DND-41 (cell line): ENCODE data around the gene RBM20.

Experiments used
- ATAC-seq: fragments of 200-7000 bp; cut with Tn5 transposase; 3 replicates; pipeline ENCODE4 v1.9.1; 2021; ENCODE audit warnings: low read depth; ENCODE audit not compliant: insufficient read depth
- DNase-seq: peaks from one replicate; pipeline ENCODE4 v3.0.0-alpha.2; 2020
- H2AFZ ChIP-seq: 2 replicates; pipeline ENCODE4 v1.6.0; 2012; ENCODE audit warnings: low read depth, low read length
- H3K27ac ChIP-seq: 2 replicates; pipeline ENCODE4 v1.5.1; 2012; ENCODE audit warnings: low read length, inconsistent platforms
- H3K27me3 ChIP-seq: fragments of 200-600 bp; sonication (generic); 2 replicates; pipeline ENCODE4 v1.6.0; 2012; ENCODE audit warnings: low read length, mild to moderate bottlenecking, inconsistent platforms; ENCODE audit not compliant: insufficient read depth, poor library complexity
- H3K36me3 ChIP-seq: 2 replicates; pipeline ENCODE4 v1.5.1; 2012; ENCODE audit warnings: low read length, inconsistent platforms; ENCODE audit not compliant: insufficient read depth
- H3K4me1 ChIP-seq: 2 replicates; pipeline ENCODE4 v1.5.1; 2012; ENCODE audit warnings: mild to moderate bottlenecking, low read length; ENCODE audit not compliant: insufficient read depth
- H3K4me2 ChIP-seq: 2 replicates; pipeline ENCODE4 v1.6.0; 2012; ENCODE audit warnings: mild to moderate bottlenecking, moderate library complexity, low read length, inconsistent platforms; ENCODE audit not compliant: insufficient read depth
- H3K4me3 ChIP-seq, 2 experiments: fragments of 200-600 bp in 1 of 2; shearing (Covaris generic) in 1 of 2; 2 replicates each; pipeline ENCODE4 v1.5.1; 2012 to 2016; ENCODE audit warnings: inconsistent platforms in 2 of 2, low read length in 2 of 2, mild to moderate bottlenecking in 2 of 2, low read depth in 1 of 2, moderate library complexity in 1 of 2
- H3K79me2 ChIP-seq: 2 replicates; pipeline ENCODE4 v1.6.0; 2012; ENCODE audit warnings: low read length, inconsistent platforms; ENCODE audit not compliant: insufficient read depth
- H3K9ac ChIP-seq: 2 replicates; pipeline ENCODE4 v1.6.0; 2012; ENCODE audit warnings: low read depth, mild to moderate bottlenecking, inconsistent platforms, low read length, moderate library complexity
- H3K9me3 ChIP-seq: 2 replicates; pipeline ENCODE4 v1.5.1; 2012; ENCODE audit warnings: low read length, moderate library complexity, mild to moderate bottlenecking, inconsistent platforms; ENCODE audit not compliant: insufficient read depth, severe bottlenecking
- H4K20me1 ChIP-seq: 2 replicates; pipeline ENCODE4 v1.6.0; 2012; ENCODE audit warnings: low read length; ENCODE audit not compliant: insufficient read depth
- EZH2 ChIP-seq: IDR thresholded peaks from 3 replicates; pipeline ENCODE4 v1.6.1; 2012; ENCODE audit warnings: borderline replicate concordance, low read depth, mild to moderate bottlenecking, moderate library complexity, low read length, inconsistent platforms; ENCODE audit not compliant: severe bottlenecking
- TF ChIP-seq, protein P1 (sequence below): IDR thresholded peaks from 2 replicates; pipeline ENCODE4 v1.5.1; 2012; ENCODE audit warnings: borderline replicate concordance, low read length, moderate library complexity, mild to moderate bottlenecking; ENCODE audit not compliant: poor library complexity, severe bottlenecking; ENCODE audit errors: extremely low read depth

The RBM20 gene

DNA sequence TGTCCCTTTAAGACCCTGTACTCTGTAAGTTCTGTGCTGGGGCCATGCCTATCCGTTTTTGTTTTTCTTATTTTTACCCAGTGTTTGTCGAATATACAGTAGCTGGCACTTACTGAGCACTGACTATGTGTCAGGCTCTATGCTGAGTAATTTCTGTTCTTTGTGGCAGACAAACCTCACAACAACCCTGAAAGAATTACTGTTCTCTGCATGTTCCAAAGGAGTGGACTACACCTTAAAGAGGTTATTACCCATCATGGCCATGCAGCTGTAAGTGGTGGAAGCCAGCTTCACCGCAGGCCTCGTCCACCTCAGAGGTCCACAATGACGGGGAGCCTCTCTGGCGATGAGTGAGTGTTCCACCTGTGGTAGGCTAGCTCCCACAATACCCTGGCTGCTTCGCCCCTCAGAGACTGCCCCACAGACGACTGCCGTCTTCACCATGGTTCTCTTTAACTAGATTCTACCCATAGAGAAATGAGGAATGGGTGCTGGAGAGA, 30.1 kb upstream of the RBM20 start:
- no peaks in the 10 kb centered on the region for H3K4me1 ChIP-seq

DNA sequence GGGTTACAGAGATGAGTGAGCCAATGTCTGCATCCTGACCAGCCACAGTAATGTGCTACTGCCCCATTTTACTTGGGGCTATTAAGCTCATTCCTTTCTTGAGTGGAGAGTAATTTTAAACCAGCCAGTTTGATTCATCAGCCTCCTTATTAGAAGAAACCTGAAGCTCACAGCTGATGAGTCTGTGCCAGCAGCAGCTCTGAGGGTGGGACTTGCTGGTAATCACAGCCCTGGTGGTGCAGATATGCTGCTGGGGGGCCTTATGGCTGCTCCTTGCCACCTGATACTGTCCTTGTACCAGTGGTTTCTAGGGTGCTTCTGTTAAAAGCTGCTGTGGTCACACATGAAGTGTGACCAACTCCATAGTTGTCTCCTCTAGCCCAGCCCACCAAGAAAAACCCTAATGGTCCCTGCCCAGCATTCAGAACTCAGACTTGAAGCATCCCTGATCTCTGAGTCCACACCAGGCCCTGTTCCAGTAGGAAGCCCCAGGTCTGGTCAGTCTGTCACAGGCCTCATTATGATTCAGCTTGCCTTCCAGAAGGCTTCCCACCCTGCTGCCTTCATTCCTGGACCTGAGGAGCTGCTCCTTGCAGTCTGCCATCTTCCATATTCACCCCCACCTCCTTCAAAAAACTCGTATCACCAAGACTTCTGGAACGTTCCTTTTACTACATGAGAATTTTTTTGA, 28.9 kb upstream of the RBM20 start:
- Histone ChIP-seq H4K20me1 (no peaks in the 10 kb centered on the region), H3K27ac (no peak overlapping the region), H3K4me1 (no peaks in the 10 kb centered on the region), H3K36me3 (no peaks in the 10 kb centered on the region), H3K27me3 (no peaks in the 10 kb centered on the region), H3K79me2 (no peaks in the 10 kb centered on the region), H2AFZ (no peak overlapping the region), H3K4me3 (no peak overlapping the region), H3K4me2 (no peak overlapping the region), H3K9me3 (no peaks in the 10 kb centered on the region), H3K9ac (no peak overlapping the region)
- no peak for TF ChIP-seq EZH2
- DNase-seq, result no peak
- no peak for ATAC-seq

More for the DNA sequence above, 30.1 kb upstream of the RBM20 start:
- no peak for TF ChIP-seq EZH2
- TF ChIP-seq, protein P1, sequence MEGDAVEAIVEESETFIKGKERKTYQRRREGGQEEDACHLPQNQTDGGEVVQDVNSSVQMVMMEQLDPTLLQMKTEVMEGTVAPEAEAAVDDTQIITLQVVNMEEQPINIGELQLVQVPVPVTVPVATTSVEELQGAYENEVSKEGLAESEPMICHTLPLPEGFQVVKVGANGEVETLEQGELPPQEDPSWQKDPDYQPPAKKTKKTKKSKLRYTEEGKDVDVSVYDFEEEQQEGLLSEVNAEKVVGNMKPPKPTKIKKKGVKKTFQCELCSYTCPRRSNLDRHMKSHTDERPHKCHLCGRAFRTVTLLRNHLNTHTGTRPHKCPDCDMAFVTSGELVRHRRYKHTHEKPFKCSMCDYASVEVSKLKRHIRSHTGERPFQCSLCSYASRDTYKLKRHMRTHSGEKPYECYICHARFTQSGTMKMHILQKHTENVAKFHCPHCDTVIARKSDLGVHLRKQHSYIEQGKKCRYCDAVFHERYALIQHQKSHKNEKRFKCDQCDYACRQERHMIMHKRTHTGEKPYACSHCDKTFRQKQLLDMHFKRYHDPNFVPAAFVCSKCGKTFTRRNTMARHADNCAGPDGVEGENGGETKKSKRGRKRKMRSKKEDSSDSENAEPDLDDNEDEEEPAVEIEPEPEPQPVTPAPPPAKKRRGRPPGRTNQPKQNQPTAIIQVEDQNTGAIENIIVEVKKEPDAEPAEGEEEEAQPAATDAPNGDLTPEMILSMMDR, result no peak
- Histone ChIP-seq H3K9ac (no peak overlapping the region), H3K9me3 (no peaks in the 10 kb centered on the region), H3K4me2 (no peak overlapping the region), H3K79me2 (no peaks in the 10 kb centered on the region), H3K27ac (no peak overlapping the region), H2AFZ (no peak overlapping the region), H3K4me3 (no peak overlapping the region), H4K20me1 (no peaks in the 10 kb centered on the region), H3K27me3 (no peaks in the 10 kb centered on the region), H3K36me3 (no peaks in the 10 kb centered on the region)
- no peak for ATAC-seq
- DNase-seq, result no peak

DNA sequence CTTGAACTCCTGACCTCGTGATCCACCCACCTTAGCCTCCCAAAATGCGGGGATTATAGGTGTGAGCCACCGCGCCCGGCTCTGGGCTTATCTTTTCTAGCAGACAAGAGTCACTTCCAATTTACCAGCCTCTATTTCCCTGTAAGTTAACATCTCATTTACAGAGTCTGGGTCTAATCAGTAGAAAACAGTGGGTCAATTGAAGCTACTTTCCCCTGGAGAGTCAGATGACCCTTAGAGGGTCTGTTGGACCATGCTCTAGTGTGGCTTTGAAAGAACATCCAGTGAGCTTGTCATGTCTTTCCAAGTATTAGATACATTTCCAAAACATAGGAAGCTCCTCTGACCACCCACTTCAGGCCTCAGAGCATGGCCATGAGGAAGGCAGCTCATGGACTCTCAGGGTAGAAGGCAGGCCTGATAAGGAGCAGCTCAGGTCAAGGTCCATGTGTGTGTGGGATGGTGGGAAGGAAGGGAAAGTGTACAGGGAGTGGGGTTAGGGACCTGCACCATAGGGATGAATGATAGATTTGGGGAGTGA, 27.6 kb upstream of the RBM20 start:
- no peak for DNase-seq
- Histone ChIP-seq H2AFZ (no peak overlapping the region), H4K20me1 (no peaks in the 10 kb centered on the region)

More for the DNA sequence above, 27.6 kb upstream of the RBM20 start:
- no peaks in the 10 kb centered on the region for H3K36me3 ChIP-seq
- no peak overlapping the region for H3K4me3 ChIP-seq
- H3K27me3 ChIP-seq, result no peaks in the 10 kb centered on the region
- H3K4me2 ChIP-seq, result no peak overlapping the region
- no peaks in the 10 kb centered on the region for H3K79me2 ChIP-seq
- no peak for ATAC-seq
- TF ChIP-seq EZH2, result no peak
- TF ChIP-seq, protein P1, result no peak
- no peak overlapping the region for H3K9ac ChIP-seq
- no peaks in the 10 kb centered on the region for H3K4me1 ChIP-seq
- H3K27ac ChIP-seq, result no peak overlapping the region
- no peaks in the 10 kb centered on the region for H3K9me3 ChIP-seq
